ENCODE results near the gene JMJD8.

- TF ChIP-seq CTCF (IDR thresholded peaks at IDR 0.05): peak in 1 of 6 experiments; percentile 17
- TF ChIP-seq POLR2A (IDR thresholded peaks at IDR 0.05): no peak
Measured at GRCh38 chr16:674968-675883, 8.9 kb downstream of the JMJD8 start, which contains the start of gene RHBDL1.

Measured in adrenal gland (tissue), 5 donors.